OCI-LY3 (cell line): Measurements from ENCODE around the gene TENM4.

Source experiments
- H2AFZ ChIP-seq: fragments of 200-600, 300-600 bp; shearing (Covaris generic); 2 replicates; pipeline ENCODE4 v1.6.0; 2014; ENCODE audit warnings: antibody characterized with exemption, low read depth, low read length
- H3K27ac ChIP-seq: fragments of 200-600, 300-600 bp; sonication (generic); 2 replicates; pipeline ENCODE4 v1.5.1; 2014; ENCODE audit warnings: mild to moderate bottlenecking, low read length, moderate library complexity, mixed read lengths
- H3K27me3 ChIP-seq: fragments of 200-600, 300-600 bp; sonication (generic); 2 replicates; pipeline ENCODE4 v1.6.1; 2014; ENCODE audit warnings: low read depth, low read length, mixed read lengths
- H3K36me3 ChIP-seq: fragments of 200-600, 300-600 bp; sonication (generic); replicated peaks from 2 replicates; pipeline ENCODE3; 2014; ENCODE audit warnings: low read depth, low read length, mixed read lengths
- H3K4me1 ChIP-seq: fragments of 300-600, 200-600 bp; sonication (generic); 2 replicates; pipeline ENCODE4 v1.6.1; 2014; ENCODE audit warnings: low read length, mixed read lengths
- H3K4me2 ChIP-seq: fragments of 200-600, 300-600 bp; sonication (generic); 2 replicates; pipeline ENCODE4 v1.6.1; 2014; ENCODE audit warnings: low read length, mixed read lengths
- H3K4me3 ChIP-seq: fragments of 300-600, 200-600 bp; sonication (generic); 2 replicates; pipeline ENCODE4 v1.5.1; 2014; ENCODE audit warnings: antibody characterized with exemption, mild to moderate bottlenecking, low read length, moderate library complexity
- H3K79me2 ChIP-seq: fragments of 300-600, 200-600 bp; shearing (Covaris generic); 2 replicates; pipeline ENCODE4 v1.6.1; 2014; ENCODE audit warnings: mild to moderate bottlenecking, low read length, mixed read lengths
- H3K9ac ChIP-seq: fragments of 300-600, 200-600 bp; shearing (Covaris generic); 2 replicates; pipeline ENCODE4 v1.6.0; 2014; ENCODE audit warnings: mild to moderate bottlenecking, low read length, moderate library complexity
- H3K9me3 ChIP-seq: fragments of 200-600, 300-600 bp; shearing (Covaris generic); 2 replicates; pipeline ENCODE4 v1.6.1; 2014; ENCODE audit warnings: low read length, mixed read lengths; ENCODE audit not compliant: insufficient read depth
- H4K20me1 ChIP-seq: fragments of 200-600, 300-600 bp; sonication (generic); 2 replicates; pipeline ENCODE4 v1.6.1; 2016; ENCODE audit warnings: low read length, mixed read lengths; ENCODE audit not compliant: insufficient read depth
- EZH2phosphoT487 ChIP-seq: fragments of 200-600 bp; shearing (Covaris generic); IDR thresholded peaks from 2 replicates; pipeline ENCODE4 v1.6.1; 2018; ENCODE audit warnings: antibody characterized with exemption, mixed run types, low read depth
- TF ChIP-seq, protein P1 (sequence below): fragments of 200-600, 300-600 bp; sonication (generic); IDR thresholded peaks from 2 replicates; pipeline ENCODE4 v1.5.1; 2014; ENCODE audit warnings: antibody characterized with exemption, low read length, low read depth

Gene TENM4

DNA sequence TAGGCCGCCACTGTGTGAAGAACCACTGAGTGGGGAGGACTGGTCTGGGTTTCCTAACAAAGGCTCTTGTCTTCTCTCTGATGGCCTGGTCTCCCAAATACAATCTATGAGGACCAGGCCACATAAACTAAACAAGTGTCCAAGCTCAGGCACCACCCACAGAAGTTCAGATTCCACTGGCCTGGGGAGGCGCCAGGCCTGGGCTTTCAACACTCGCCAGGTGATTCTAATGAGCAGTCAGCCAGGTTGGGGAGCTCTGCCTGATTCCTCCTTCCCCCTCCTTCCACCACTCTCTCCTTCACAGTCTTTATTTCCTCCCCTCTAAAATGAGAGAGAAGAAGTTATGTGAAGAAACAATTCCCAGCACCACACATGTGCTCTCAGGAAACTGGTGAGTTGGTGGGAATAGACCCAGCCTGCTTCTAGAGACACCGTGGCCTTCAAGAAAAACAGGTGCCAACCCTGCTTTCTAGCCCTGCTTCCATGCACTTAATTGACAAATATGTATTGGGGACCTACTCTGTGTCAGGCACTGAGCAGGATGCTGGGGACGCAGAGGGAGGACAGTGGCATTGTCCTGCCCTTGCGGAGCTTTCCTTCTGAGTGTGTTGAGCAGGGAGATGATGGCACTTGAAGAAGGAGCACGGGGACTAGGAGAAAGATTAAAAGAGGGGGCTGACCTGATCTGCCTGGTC lies 242.5 kb downstream of the TENM4 start:
- no peak overlapping the region for H3K4me2 ChIP-seq
- TF ChIP-seq, protein P1, sequence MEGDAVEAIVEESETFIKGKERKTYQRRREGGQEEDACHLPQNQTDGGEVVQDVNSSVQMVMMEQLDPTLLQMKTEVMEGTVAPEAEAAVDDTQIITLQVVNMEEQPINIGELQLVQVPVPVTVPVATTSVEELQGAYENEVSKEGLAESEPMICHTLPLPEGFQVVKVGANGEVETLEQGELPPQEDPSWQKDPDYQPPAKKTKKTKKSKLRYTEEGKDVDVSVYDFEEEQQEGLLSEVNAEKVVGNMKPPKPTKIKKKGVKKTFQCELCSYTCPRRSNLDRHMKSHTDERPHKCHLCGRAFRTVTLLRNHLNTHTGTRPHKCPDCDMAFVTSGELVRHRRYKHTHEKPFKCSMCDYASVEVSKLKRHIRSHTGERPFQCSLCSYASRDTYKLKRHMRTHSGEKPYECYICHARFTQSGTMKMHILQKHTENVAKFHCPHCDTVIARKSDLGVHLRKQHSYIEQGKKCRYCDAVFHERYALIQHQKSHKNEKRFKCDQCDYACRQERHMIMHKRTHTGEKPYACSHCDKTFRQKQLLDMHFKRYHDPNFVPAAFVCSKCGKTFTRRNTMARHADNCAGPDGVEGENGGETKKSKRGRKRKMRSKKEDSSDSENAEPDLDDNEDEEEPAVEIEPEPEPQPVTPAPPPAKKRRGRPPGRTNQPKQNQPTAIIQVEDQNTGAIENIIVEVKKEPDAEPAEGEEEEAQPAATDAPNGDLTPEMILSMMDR: no peak
- no peak for TF ChIP-seq EZH2phosphoT487
- no peaks in the 10 kb centered on the region for H3K27me3 ChIP-seq
- H2AFZ ChIP-seq: no peak overlapping the region
- H3K4me3 ChIP-seq: no peak overlapping the region
- no peaks in the 10 kb centered on the region for H3K79me2 ChIP-seq
- no peaks in the 10 kb centered on the region for H3K9me3 ChIP-seq
- peaks cover 11% of the 10 kb centered on the region for H3K4me1 ChIP-seq
- no peak overlapping the region for H3K27ac ChIP-seq
- H3K36me3 ChIP-seq: peaks cover under 1% of the 10 kb centered on the region
- H3K9ac ChIP-seq: no peak overlapping the region
- 0 out of 2 replicates have a peak, but pooled peaks cover 13% of the 10 kb centered on the region for H4K20me1 ChIP-seq

DNA sequence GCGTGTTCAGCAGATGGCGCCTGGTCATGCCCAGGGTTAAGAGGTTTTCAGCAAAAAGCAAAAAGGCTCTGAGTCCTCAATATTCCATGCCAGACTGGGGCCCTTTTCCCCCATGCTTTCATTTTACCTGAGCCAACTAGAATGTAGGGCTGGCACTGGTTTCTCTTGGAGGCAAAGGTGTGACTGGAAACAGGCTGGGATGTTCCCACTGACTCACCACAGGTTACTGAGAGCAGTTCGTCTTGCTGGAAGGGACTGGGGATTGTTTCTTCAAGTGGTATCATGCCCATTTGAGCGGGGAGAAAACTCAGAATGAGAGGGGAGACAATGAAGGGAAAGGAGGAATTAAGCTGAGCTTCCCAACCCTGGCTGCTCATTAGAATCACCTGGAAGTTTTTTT lies 243.9 kb downstream of the TENM4 start:
- no peak overlapping the region for H3K9ac ChIP-seq
- H3K4me3 ChIP-seq: no peak overlapping the region
- H3K36me3 ChIP-seq: peaks cover 6% of the 10 kb centered on the region
- no peaks in the 10 kb centered on the region for H3K79me2 ChIP-seq
- no peaks in the 10 kb centered on the region for H3K9me3 ChIP-seq
- TF ChIP-seq, protein P1: no peak
- TF ChIP-seq EZH2phosphoT487: no peak
- H2AFZ ChIP-seq: no peak overlapping the region
- H4K20me1 ChIP-seq: 0 out of 2 replicates have a peak, but pooled peaks cover 8% of the 10 kb centered on the region
- H3K4me1 ChIP-seq: peaks cover 6% of the 10 kb centered on the region
- no peak overlapping the region for H3K4me2 ChIP-seq
- H3K27ac ChIP-seq: no peak overlapping the region
- no peaks in the 10 kb centered on the region for H3K27me3 ChIP-seq

DNA sequence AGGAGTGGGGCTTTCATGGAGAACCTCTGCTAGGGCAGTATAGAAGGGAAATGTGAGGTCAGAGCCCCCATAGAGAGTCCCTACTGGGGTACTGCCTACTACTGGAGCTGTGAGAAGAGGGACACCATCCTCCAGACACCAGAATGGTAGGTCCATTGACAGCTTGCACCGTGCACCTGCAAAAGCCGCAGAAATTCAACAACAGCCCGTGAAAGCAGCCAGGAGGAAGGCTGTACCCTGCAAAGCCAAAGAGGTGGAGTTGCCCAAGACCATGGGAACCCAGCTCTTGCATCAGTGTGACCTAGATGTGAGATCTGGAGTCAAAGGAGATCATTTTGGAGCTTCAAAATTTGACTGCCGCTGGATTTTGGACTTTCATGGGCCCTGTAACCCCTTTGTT lies 245.6 kb downstream of the TENM4 start:
- H3K27me3 ChIP-seq: no peaks in the 10 kb centered on the region
- H3K4me3 ChIP-seq: no peak overlapping the region
- no peak overlapping the region for H3K27ac ChIP-seq
- H4K20me1 ChIP-seq: no peaks in the 10 kb centered on the region
- peaks cover 6% of the 10 kb centered on the region for H3K36me3 ChIP-seq
- TF ChIP-seq, protein P1: no peak
- no peak for TF ChIP-seq EZH2phosphoT487
- H3K4me1 ChIP-seq: no peaks in the 10 kb centered on the region
- H2AFZ ChIP-seq: no peak overlapping the region
- no peak overlapping the region for H3K4me2 ChIP-seq
- no peaks in the 10 kb centered on the region for H3K9me3 ChIP-seq
- H3K79me2 ChIP-seq: no peaks in the 10 kb centered on the region
- H3K9ac ChIP-seq: no peak overlapping the region

DNA sequence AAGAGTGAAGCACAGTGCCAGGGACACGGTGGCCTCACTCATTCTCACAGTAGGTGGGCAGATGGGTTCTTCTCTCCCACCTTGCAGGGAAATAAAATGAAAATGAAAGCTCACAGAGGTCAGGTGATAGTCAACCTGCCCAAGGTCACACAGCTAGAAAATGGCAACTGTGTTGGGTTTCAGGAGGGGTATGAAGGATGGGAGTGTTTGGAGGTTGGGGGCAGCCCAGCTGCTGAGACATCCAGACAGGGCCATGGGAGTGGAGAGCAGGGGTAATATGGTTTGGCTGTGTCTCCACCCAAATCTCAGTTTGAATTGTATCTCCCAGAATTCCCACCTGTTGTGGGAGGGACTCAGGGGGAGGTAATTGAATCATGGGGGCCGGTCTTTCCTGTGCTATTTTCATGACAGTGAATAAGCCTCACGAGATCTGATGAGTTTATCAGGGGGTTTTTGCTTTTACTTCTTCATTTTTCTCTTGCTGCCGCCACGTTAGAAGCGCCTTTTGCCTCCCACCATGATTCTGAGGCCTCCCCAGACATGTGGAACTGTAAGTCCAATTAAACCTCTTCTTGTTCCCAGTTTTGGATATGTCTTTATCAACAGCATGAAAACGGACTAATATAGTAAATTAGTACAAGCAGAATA lies 247.0 kb downstream of the TENM4 start:
- H2AFZ ChIP-seq: no peak overlapping the region
- H3K27ac ChIP-seq: no peak overlapping the region
- H3K9me3 ChIP-seq: no peaks in the 10 kb centered on the region
- H4K20me1 ChIP-seq: no peaks in the 10 kb centered on the region
- no peaks in the 10 kb centered on the region for H3K79me2 ChIP-seq
- no peaks in the 10 kb centered on the region for H3K27me3 ChIP-seq
- no peak overlapping the region for H3K4me3 ChIP-seq
- H3K9ac ChIP-seq: no peak overlapping the region
- no peak for TF ChIP-seq EZH2phosphoT487
- TF ChIP-seq, protein P1: no peak
- peaks cover 6% of the 10 kb centered on the region for H3K36me3 ChIP-seq
- H3K4me2 ChIP-seq: no peak overlapping the region
- peaks cover 9% of the 10 kb centered on the region for H3K4me1 ChIP-seq
